ENCODE data around the gene DBX1.

The DBX1 gene

DNA sequence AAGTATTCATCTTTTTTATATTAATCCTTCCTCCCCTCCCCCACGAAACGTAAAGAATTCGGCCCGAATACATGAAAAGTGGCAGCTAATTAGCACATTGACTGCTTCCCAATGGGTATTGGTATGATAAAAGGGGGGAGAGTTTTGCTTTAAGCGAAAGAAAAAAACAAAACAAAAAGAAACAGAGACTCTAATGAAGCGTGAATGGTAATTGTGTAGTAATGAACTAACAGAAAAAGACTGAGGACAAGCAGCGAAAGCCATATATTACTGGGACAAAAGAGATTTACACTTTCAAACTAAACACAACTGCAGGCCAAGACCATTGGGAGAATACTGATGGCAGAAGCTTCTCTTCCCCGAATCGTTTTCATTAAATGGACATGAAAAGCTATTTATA lies 2.5 kb downstream of the DBX1 start:
- Histone ChIP-seq H3K9ac (ENCODE audit: low read length) (no peak overlapping the region), H3K4me2 (ENCODE audit: low read length) (no peak overlapping the region), H3K9me3 (ENCODE audit: insufficient read depth, low read length) (no peaks in the 10 kb centered on the region), H3K36me3 (replicated peaks; ENCODE audit: low read depth, low read length) (no peaks in the 10 kb centered on the region), H4K20me1 (ENCODE audit: insufficient read depth, low read length) (no peaks in the 10 kb centered on the region), H3K27me3 (ENCODE audit: low read depth, low read length) (peaks cover 11% of the 10 kb centered on the region), H3K4me1 (ENCODE audit: low read length) (no peaks in the 10 kb centered on the region), H2AFZ (ENCODE audit: low read depth, low read length) (no peak overlapping the region), H3K27ac (ENCODE audit: low read length) (no peak overlapping the region), H3K79me2 (ENCODE audit: low read length) (no peaks in the 10 kb centered on the region), H3K4me3 (ENCODE audit: low read length) (no peak overlapping the region)
- TF ChIP-seq, protein P1, sequence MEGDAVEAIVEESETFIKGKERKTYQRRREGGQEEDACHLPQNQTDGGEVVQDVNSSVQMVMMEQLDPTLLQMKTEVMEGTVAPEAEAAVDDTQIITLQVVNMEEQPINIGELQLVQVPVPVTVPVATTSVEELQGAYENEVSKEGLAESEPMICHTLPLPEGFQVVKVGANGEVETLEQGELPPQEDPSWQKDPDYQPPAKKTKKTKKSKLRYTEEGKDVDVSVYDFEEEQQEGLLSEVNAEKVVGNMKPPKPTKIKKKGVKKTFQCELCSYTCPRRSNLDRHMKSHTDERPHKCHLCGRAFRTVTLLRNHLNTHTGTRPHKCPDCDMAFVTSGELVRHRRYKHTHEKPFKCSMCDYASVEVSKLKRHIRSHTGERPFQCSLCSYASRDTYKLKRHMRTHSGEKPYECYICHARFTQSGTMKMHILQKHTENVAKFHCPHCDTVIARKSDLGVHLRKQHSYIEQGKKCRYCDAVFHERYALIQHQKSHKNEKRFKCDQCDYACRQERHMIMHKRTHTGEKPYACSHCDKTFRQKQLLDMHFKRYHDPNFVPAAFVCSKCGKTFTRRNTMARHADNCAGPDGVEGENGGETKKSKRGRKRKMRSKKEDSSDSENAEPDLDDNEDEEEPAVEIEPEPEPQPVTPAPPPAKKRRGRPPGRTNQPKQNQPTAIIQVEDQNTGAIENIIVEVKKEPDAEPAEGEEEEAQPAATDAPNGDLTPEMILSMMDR (IDR thresholded peaks at IDR 0.05; ENCODE audit: low read depth, low read length) = no peak
- TF ChIP-seq EZH2phosphoT487 (IDR thresholded peaks at IDR 0.05; ENCODE audit: low read depth) = no peak

DNA sequence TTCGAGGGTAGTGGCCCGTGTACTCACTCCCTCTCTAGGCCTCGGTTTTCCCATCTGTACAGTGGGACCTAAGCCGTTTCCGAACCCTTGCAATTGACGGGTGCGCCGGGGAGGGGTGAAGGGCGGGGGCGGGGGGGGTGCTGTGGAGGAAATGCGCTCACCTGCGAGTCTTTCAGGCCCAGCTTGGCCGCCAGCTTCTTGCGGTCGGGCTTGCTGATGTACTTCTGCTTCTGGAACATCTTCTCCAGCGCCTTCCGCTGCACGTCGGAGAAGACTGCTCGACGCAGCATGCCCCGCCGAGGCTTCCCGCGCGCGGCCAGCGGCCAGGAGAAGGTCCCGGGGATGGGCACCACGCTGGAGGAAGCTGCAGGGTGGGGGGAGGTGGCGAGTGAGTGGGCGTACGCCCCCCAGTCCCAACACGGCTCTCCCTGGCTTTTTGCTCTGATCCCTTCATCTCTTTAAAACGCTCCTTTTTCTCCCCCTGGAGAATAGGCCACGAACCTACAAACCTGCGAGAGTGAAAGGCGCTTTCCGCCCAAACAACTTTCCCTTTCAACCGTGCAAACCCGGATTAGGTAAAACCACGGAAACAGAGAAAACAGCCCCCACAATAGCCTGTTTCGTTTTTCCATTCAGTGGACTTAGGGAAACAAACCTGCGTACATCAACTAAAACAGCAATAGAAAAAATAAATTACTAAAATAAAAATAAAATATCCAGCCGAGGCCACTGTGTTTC lies 3.2 kb downstream of the DBX1 start:
- H3K4me2 ChIP-seq (ENCODE audit: low read length) = no peak overlapping the region

DNA sequence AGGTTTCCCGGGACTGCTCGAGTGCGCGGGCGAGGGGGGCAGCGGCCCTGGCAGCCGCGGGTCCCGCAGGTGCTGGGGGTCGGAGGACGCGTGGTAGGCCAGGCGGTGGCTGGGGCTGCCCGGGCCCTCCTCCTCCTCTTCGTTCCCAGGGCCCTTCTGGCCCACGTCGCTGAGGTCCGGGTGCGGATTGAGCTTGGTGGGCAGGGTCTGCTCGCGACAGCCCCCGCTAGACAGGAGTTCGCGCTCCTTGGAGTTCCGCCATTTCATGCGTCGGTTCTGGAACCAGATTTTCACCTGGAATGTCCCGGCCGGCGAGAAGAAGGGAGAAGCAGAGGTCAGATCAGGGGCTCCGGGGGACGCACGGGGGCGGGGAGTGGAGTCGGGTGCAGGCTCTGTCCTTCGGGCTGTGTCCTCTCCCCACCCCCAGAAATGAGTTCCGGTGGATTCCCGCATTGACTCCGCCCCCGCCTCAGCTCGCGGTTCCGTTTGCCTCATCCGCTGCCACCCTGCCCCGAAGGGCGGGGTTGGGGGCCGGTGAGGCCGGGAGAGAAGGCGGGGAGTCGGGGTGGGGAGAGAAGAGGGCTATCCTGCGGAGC lies 3.9 kb downstream of the DBX1 start:
- Histone ChIP-seq H3K4me1 (ENCODE audit: low read length) (no peaks in the 10 kb centered on the region), H4K20me1 (ENCODE audit: insufficient read depth, low read length) (no peaks in the 10 kb centered on the region), H3K36me3 (replicated peaks; ENCODE audit: low read depth, low read length) (no peaks in the 10 kb centered on the region), H3K9me3 (ENCODE audit: insufficient read depth, low read length) (no peaks in the 10 kb centered on the region), H3K79me2 (ENCODE audit: low read length) (no peaks in the 10 kb centered on the region), H3K27me3 (ENCODE audit: low read depth, low read length) (peaks cover 11% of the 10 kb centered on the region), H3K4me3 (ENCODE audit: low read length) (no peak overlapping the region), H3K27ac (ENCODE audit: low read length) (no peak overlapping the region), H3K9ac (ENCODE audit: low read length) (no peak overlapping the region), H2AFZ (ENCODE audit: low read depth, low read length) (no peak overlapping the region), H3K4me2 (ENCODE audit: low read length) (no peak overlapping the region)
- no peak for TF ChIP-seq EZH2phosphoT487 (IDR thresholded peaks at IDR 0.05; ENCODE audit: low read depth)
- TF ChIP-seq, protein P1 (IDR thresholded peaks at IDR 0.05; ENCODE audit: low read depth, low read length) = no peak

More for the DNA sequence above, 3.2 kb downstream of the DBX1 start:
- no peak overlapping the region for H2AFZ ChIP-seq (ENCODE audit: low read depth, low read length)
- no peaks in the 10 kb centered on the region for H3K4me1 ChIP-seq (ENCODE audit: low read length)
- H3K9me3 ChIP-seq (ENCODE audit: insufficient read depth, low read length) = no peaks in the 10 kb centered on the region
- no peak overlapping the region for H3K4me3 ChIP-seq (ENCODE audit: low read length)
- no peaks in the 10 kb centered on the region for H3K36me3 ChIP-seq (replicated peaks; ENCODE audit: low read depth, low read length)
- H3K27ac ChIP-seq (ENCODE audit: low read length) = no peak overlapping the region
- H3K27me3 ChIP-seq (ENCODE audit: low read depth, low read length) = peaks cover 11% of the 10 kb centered on the region
- no peak overlapping the region for H3K9ac ChIP-seq (ENCODE audit: low read length)
- H3K79me2 ChIP-seq (ENCODE audit: low read length) = no peaks in the 10 kb centered on the region
- no peaks in the 10 kb centered on the region for H4K20me1 ChIP-seq (ENCODE audit: insufficient read depth, low read length)
- no peak for TF ChIP-seq EZH2phosphoT487 (IDR thresholded peaks at IDR 0.05; ENCODE audit: low read depth)
- TF ChIP-seq, protein P1 (IDR thresholded peaks at IDR 0.05; ENCODE audit: low read depth, low read length) = no peak

DNA sequence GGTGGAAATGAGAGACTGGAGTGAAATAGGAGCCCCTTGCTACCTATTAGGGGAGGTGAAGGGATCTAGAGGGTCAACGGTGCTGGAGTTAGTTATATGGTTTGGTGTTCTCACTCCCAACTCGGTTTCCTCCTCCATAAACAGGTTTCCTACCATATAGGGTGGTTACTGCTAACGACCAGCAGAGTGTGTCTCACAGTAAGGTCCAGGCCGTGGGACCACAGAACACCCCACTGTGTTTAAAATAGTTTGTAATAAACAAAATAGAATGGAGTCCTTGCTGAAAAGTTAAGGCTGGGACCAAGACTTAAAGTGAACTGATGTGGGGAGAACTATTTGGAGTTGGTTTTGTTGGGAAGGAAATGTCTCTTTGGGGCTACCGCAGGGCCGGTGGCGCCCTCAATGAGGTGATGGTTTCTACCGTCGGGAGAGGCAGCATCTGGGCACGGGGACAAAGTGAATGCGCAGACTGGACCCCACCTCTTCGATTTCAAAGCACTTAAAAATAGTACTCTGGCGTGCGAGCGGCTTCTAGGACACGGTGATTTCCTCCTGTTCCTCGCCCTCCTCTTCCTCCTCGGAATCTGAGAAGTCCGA lies 4.5 kb downstream of the DBX1 start:
- H3K9ac ChIP-seq (ENCODE audit: low read length) = no peak overlapping the region
- no peak overlapping the region for H3K27ac ChIP-seq (ENCODE audit: low read length)
- H3K9me3 ChIP-seq (ENCODE audit: insufficient read depth, low read length) = no peaks in the 10 kb centered on the region
- peaks cover 11% of the 10 kb centered on the region for H3K27me3 ChIP-seq (ENCODE audit: low read depth, low read length)
- H4K20me1 ChIP-seq (ENCODE audit: insufficient read depth, low read length) = no peaks in the 10 kb centered on the region
- H3K36me3 ChIP-seq (replicated peaks; ENCODE audit: low read depth, low read length) = no peaks in the 10 kb centered on the region
- no peaks in the 10 kb centered on the region for H3K79me2 ChIP-seq (ENCODE audit: low read length)
- no peaks in the 10 kb centered on the region for H3K4me1 ChIP-seq (ENCODE audit: low read length)
- no peak overlapping the region for H3K4me2 ChIP-seq (ENCODE audit: low read length)
- no peak overlapping the region for H3K4me3 ChIP-seq (ENCODE audit: low read length)
- TF ChIP-seq, protein P1 (IDR thresholded peaks at IDR 0.05; ENCODE audit: low read depth, low read length) = no peak
- no peak for TF ChIP-seq EZH2phosphoT487 (IDR thresholded peaks at IDR 0.05; ENCODE audit: low read depth)
- no peak overlapping the region for H2AFZ ChIP-seq (ENCODE audit: low read depth, low read length)

Data from OCI-LY3 (cell line).